ENCODE data around the gene BRINP2.

Gene BRINP2

DNA sequence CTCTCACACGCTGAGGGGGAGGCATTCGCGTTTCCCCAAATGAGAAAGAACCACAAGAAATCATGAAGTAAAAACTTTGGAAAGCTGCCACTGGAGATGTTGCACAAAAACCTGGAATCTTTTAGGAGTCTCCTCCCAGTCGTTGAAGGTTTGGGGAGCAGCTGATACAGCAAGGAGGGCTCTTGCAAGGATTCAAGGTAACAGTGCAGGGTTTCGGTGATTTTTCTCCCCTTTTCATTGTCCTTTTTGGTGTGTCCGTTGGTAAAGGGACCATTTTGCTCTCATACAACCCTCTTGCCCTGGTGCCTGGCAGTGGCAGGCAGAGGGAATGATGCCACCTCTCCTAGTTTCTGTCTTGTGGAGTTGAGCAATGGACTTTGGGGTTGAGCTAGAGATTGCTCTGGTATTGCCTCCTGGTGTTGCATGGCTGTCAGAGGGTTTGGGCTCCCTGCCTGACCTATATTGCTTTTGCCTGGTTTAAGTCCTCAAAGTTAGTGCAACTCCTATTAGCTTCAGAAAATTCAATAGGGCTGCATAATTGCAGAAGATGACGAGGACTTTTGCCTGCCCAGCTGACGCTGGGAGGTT is 872 bp downstream of the BRINP2 start:
- no peak for DNase-seq

DNA sequence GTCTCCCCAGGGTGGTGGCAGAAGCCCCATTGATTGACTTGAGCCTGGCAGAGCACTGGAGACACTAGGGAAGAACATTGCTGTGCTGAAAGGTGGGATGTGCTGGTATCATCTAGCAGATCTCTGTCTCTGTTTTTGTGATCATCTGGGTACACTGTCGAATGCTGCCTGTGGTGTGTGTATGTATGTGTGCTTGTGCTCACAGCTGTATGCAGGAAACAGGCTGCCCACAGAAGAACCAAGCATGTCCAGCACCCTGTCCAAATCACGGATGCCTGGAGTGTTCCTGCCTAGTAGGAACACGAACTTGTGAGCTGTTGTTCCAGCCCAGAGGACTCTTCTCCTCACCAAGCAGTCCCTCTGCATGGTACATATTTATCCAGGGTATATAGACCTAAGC is 1.5 kb downstream of the BRINP2 start:
- no peak for DNase-seq

DNA sequence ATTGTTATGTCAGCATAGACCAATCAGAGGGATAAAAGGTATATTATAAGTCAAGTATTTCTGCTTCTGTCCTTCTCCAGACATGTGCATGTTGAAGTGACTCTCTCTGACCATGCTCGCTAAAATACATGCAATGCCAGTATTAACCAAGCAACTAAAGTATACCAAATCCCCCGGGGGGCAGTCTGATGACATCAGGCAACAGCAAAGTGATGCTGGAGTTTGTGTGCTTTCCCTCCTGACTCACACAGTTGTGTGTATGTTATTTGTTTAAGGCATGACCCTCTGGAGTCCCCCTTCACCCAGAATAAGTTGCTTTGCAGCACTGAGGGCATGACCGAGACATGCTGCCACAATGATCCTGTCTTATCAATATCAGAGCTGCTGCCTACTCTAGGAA is 2.1 kb downstream of the BRINP2 start:
- no peak for DNase-seq

DNA sequence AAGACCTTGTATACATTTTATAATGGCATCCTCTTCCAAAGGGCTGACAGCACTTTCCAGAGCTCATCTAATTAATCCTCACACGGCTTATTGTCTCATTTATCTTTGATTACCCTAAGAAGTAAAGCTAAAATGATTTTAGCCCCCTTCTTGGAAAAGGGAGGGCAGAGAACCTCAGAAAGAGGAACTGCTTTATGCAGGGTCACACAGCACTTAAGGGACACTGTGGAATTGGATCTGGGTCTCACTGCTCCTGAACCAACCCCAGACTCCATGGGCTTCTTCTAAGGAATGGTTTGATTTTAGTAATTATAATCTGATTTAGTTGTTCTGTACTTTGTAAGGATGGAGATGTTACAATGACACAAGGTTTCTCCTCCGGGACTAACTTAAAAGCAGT is 3.2 kb downstream of the BRINP2 start:
- DNase-seq: no peak

DNA sequence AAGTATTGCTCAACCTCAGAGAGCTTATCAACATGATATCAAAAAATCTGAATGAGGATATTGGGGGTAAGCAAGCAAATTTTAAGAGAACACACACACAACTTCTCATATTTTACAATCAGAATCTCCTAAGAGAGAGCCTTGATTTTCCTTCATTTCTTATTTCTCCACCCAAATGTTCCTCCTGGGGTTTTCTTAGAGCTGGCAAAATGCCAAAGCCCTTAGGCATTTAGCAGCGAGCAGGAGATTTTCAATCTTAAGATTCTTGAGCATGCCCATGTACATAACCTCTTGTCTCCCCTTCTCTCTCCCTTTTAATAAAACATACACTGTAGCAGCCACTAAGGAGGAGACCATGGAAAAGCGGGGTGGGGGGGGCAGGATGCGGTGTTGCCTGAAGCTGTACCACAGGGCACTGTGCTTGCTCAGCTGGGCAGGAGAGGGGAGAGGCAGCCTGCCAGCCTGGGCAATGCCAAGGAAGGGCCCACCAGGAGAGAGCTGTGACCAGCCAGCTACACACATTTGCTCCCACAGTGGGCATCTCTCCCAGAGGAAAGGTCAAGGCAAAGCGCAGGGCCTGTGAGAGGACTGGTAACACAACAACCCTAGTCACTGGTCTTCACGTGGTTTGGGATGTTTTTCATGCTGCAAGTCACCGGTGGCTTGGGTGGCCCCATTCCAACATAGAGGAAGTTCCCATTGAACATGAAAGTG is 4.3 kb downstream of the BRINP2 start:
- DNase-seq: no peak

DNA sequence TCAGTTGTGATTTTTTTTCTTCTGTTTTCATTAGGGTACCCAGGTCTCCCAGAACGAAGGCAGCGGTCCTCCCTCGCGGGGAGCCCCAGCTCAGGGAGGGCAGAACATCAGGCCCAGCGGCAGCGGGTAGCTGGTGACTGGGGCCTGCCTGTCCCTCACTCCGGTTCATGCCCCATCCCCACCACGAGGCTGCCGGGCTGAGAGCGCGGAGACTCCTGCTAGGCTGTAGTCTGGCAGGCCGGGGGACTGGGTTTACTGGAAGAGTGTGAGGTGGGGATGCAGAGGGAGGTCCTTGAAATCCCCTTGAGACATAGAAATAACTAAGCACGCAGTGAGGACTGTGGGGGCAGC is 10.5 kb downstream of the BRINP2 start:
- no peak for DNase-seq

DNA sequence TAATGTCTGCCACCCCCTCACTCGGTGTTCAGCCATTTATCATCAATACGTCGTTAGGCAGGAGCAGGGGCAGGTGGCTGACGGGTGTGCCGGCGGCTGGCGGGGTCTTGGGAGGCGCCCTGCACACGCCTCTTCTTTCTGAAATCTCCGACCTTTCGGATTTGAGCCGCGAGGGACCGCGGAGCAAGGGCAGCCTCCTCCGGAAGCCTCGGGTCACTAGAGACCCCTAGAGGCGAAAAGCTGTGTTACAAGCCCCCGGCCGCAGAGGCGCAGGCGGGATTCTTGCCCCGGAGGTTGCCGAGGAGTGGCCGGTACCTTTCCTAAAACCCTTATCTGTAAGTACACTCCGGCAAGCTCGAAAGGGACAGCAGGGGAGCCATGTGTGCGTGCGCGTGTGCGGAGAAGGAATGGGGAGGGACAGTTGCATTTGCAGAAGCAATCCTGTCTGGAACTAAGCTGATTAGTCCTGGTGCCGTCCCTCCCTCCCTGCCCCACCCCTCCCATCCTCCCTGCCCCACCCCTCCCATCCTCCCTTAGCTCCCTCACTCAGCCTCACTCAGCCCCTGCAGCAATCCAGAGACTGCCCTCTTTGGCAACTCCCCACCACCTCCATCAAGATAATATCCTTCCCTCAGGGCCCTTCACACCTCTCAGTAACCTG is 11.0 kb downstream of the BRINP2 start:
- peak; percentile 57 for DNase-seq

DNA sequence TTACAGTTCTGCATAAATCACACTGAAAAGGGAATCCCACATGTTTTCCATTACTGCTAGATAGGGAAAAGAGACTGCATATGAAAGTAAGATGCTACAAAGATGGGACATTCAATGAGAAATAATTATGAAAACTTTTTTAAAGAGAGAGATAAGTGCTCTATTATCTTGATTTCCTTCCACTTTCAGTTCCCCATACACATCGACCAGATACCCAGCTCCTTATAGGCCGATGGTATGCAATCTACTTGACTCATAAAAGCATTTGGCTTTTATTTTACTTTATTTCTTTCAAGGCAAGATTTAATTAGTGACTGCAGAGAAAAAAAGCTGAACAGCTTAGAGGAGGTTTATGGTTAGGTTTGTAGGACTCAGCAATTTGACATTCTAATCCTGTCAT is 13.1 kb downstream of the BRINP2 start:
- no peak for DNase-seq

DNA sequence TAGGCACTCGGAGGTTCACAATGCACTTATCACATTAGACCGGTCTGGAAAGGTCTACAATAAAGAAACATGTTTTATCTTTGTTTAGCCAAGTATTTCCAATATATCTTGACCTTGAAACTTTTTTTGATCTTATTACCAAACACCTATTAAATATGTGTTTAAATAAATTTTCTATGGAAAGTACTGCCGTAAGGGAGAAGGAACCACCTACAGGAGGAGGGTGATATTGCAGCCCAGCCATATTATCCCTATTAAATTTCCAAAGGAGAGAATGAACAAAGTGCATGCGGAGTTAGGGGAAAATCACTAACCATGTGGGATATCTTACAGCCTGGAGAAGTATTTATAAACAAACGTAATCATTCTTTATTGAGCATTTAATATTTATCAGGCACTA is 14.5 kb downstream of the BRINP2 start:
- no peak for DNase-seq

DNA sequence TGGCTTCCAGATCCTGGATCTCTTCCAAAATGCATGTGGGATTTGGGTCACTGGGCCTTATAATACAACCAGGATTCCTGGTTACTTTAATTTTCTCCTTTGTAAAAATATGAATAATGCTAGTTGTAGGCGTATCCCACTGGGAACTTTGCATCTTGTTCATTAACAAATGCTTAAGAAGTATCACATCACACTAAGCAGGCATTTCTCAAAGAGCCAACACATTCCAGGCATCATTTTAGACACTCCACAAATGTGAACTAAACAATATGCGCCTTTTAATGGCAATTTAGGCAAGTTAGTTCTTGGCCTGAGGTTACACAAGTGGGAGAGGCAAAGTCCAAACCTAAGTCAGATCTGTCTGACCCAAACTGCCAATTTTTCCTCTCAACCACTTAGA is 15.9 kb downstream of the BRINP2 start:
- DNase-seq: no peak

DNA sequence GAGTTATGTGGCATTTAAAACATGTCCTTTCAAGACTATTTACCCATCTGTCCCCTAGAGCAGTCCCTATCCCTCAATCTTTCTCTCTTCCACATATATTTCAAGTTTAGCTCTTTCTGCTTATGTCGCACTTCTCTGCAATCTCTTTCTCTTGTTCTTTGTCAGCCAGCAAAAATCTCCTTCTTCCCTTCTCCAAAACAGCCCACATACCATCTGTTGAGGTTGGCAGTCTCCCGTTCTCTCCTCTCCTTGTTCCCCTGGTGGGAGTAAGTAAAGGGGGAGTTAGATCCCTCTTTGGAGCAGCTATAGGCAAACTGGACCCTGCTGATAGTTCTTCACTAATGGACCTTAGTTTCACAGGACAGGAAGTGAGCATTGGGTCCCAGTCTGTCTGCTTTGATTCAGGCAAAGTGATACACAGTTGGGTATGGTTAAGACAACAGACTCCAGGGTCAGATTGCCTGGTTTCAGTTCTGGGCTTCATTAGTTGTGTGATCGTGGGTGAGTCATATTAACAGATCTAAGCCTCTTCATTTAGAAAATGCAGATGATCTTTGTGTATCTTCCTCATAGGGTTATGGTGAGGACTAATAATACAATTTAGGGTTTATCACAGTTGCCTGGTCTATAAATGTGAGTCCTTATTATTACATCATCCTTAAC is 19.7 kb downstream of the BRINP2 start:
- no peak for DNase-seq

DNA sequence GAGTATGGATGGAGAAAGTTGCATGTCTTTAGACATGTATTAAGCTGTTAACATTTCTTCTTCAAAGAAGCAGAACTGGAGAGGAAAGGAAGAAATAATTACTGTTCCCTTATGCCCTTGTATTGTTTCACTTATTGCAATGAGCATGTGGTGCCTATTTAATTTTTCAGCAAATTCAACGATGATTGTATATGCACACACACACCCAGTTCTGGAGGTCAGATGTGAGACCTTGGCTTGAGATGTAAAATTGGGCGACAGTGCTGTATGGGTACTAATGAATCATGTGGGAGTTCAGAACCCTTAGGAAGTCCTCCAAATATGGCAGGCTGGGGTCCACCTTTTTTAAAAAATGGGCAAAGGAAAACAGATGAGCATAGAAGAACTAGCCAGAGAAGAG is 27.5 kb downstream of the BRINP2 start:
- no peak for DNase-seq

DNA sequence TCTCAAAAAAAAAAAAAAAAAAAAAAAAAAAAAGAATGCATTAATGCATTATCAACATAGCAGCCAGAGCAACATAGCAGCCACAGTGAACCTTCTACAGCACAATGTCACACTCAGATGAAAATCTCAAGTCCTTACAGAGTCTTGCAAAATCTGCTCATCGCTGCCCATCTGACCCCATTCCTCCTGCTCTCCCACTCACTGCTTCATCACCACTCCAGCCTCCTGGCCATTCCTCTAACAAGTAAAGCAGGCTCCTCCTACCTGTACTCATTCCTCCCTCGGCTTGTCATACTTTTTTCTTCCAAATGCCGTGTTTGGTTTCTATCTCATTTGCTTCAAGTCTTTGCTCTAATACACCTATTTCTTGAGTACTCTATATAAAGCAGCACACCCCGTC is 29.5 kb downstream of the BRINP2 start:
- DNase-seq: no peak

DNA sequence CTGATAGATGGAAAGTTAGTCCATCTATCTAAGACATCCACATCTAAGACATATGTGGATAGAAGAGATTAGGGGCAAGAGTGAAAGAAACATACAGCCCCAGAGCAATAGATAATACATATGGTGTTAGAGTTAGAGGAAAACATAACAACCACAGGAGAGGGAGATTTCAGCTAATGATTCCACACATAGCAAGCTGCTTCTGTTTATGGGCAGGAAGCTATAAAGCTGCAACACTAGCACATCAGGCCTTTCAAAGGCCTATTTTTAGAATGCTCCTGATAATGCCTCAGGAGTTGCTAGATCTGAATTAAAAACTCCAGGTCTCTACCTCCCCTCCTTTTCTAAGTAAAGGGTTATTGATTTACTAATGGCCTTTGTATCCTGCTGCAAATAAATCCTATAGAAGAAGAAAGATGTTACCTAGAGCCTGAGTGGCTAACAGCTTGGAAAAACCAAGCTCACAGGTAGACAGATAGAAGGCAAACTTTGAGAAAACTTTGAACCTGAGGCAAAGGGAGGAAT is 36.1 kb downstream of the BRINP2 start:
- no peak for DNase-seq

DNA sequence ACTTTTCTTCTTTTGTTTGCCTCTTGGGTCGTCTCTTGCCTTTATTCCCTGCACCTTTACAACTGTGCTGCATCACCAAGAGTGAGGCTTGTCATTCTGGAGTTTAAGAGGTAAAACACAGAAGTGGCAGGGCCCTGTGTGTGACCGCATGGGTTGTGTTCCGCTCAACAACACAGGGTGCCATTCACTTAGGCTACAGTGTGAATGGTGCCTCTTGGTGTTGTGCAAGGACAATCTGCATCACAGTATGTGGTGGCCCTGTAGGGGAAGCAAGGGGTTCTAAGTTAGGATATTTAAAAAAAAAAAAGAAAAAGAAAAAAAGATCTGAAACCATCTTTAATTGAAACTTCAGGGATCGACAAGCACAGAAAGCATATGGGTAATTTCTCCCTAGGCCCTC is 38.2 kb downstream of the BRINP2 start:
- no peak for DNase-seq

DNA sequence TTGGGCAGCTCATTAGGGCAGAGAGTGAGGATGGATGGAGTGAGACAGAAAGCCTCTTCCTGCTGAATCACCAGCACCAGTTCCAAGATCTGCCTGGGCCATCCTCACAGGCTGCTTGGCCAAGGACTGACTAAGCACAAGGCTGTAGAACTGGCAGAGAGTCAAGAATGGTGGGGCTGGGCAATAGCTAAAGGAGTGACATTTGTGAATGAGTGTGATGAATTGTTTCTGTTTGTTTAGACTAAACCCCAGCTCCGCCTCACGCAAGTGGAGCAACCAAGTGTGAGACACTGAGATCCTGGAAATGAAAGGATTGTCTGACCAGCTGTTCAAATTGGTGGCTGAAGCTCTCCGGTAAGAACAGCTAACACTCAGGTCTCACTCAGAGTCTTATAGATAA is 38.6 kb downstream of the BRINP2 start:
- DNase-seq: no peak

DNA sequence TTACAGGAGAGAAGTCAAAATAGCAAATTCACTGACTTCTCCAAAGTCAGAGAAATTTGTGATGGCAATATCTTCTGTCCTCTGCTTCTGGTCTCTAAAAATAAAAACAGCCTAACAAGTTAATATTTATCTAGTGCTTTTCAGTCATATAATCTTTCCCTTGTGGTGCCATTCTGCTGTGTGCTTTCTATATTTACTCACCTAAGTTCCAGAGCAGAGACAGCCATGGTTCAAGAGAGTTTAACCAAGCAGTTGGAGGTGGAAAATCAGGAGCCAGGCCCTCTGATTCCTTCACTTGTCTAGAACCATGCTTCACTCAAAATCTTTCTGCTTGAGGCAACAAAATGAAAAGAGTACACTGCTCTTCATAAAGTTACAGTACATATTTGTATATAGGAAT is 39.3 kb downstream of the BRINP2 start:
- no peak for DNase-seq

DNA sequence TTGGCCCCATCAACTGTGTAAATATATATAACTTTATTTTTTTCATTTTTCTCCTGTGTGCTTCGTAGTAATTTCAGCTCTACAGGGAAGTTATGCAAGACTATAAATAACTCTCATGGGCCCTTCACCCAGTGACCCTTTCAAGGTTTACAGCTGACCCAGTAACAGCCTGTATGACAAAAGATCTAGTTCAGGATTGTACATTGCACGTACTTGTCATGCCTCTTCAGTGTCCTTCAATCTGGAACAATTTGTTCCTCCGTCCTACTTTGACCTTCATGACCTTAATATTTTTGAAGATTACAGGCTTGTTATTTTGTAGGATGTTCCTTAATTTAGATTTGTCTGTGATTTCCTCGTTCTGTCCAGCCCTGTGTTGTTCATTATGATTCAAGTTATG is 40.5 kb downstream of the BRINP2 start:
- no peak for DNase-seq

DNA sequence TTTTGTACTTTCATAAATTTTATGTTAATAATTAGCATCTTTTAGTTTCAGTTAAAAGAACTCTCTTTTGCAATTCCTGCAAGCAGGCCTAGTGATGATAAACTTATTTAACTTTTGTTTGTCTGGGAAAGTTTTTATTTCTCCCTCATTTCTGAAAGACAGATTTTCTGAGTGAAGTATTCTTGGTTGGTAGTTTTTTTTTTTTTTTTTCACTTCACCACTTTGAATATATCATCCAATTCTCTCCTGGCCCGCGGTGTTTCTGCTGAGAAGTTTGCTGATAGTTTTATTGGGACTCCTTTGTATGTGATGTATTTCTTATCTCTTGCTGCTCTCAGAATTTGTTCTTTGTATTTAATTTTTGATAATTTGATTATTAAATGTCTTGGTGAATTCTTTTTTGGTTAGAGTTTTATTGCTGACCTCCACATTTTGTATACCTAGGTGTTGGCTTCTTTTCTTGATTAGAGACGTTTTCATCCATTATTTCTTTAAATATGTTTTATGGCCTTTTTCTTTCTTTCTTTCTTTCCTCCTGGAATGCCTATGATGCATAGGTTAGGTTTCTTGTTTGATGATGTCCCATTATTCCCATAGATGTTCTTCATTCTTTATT is 45.9 kb downstream of the BRINP2 start:
- no peak for DNase-seq

DNA sequence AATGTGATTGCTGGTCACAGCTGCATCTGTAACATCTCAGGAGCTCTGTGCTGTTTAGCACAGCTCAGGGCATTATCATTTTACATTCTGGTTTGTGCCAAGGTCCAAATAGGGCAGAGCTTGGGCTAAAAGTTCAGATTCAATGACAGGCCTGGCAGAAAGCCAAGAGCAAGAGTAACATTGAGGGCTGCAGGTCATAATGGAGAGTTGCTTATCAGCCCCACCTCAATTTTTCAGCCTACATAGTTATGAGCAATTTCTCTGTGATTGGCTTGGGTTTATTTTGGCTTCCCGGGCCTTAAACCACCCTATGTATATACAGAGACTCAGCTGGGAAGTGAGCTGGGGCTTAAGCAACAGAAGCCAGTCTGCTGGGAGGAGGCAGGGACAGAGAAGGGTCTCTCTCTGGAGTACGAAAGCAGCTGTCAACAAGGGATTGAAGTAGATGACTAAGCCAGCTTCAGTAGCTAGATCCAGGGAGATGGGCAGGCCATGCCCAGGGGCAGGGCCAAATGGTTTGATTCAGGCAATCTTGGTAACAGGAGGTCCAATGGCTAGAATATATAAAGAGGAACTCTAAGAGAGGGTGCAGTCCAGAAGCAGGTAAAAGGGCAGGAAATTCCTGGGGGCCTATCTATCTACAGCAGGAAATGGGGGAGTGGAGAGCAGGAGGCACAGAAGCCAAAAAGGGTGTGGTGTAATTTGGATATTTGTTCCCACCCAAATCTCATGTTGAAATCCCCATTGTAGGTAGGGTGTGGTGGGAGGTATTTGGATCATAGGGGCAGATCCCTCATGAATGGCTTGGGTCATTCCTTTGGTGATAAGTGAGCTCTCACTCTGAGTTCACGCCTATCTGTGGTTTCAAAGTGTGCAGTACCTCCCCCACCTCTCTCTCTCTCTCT is 49.0 kb downstream of the BRINP2 start:
- DNase-seq: no peak

DNA sequence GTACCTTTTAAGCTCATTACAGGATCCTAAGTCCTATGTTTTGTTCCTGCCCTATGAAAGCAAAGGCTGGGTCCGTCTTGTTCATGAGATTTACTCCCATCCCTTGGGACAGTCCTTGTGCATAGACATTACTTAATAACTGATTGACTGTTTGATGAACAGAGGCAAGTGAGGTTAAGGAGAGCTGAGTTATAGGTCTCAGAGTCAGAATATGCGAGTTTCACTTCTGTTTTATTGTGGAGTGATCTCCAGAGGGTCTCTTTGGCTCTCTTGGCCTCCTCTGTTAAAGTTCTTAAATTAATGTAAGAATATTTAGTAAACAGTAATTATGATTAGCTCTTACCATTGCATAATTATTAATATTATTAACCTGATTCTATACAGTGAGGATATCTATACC is 52.6 kb downstream of the BRINP2 start:
- no peak for DNase-seq

DNA sequence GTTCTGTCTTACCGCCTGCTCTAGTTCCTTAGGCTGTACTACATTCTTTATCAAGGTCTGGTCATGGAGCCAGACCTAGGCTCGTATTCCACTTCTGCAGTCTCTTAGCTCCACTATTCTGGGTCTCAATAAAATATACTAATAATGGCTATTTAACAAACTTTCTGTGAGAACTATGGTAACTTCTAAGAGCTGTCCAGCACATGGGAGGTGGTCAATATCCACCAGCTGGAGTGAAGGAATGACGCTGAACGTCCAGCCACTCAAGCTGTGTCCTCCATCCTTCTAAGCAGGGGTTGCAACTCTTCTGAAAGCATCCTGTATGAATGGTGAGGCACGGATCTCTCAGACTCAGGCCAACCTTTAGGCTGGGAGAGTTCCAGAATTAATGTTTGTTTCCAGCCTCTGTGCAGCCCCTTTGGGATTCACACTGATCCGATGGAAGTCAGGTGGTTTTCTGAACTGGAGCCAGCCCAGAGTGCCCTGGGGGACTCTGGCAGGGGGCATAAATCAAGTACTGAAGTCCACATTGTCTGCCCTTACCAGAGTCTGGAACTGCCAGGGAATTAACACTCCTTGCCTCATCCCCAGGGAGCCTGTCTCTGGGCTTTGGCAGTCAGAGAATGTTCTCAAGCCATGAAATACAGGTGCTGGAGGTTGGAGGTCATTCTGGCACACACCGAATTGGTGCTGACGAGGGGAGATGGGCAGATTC is 57.4 kb downstream of the BRINP2 start:
- DNase-seq: no peak
